Spinal cord (tissue), 10 donors: Measurements from ENCODE around the gene PI4K2A. TPM values are rescaled to one million over a fixed set of nuclear protein-coding genes. Genes with fewer than 3 reads are reported as not detected.
"Not testable (repeated sequence)": the region's sequence is repeated elsewhere in the genome, so short reads cannot be mapped to it uniquely, and the experiment has no call there.

ENCODE experiments used
- DNase-seq, 6 donors: peaks; one replicate each; pipeline versions ENCODE4 v3.0.0 to v3.0.0-alpha.2; 2013 to 2015; ENCODE audit warnings: low spot score in 6 of 6, low read depth in 4 of 6
- H3K27ac ChIP-seq: one replicate; pipeline ENCODE4 v1.5.1; 2013; ENCODE audit warnings: low read depth, low read length, control low read depth
- H3K27me3 ChIP-seq: one replicate; pipeline ENCODE4 v1.6.1; 2013; ENCODE audit warnings: low read length; ENCODE audit not compliant: control insufficient read depth, insufficient read depth
- H3K36me3 ChIP-seq: one replicate; pipeline ENCODE4 v1.6.1; 2013; ENCODE audit warnings: low read length; ENCODE audit not compliant: control insufficient read depth, insufficient read depth
- H3K4me1 ChIP-seq: one replicate; pipeline ENCODE4 v1.6.1; 2013; ENCODE audit warnings: low read length; ENCODE audit not compliant: control insufficient read depth, insufficient read depth
- H3K4me3 ChIP-seq: one replicate; pipeline ENCODE4 v1.5.1; 2013; ENCODE audit warnings: low read depth, low read length, control low read depth
- H3K9me3 ChIP-seq: one replicate; pipeline ENCODE4 v1.6.1; 2013; ENCODE audit warnings: low read length; ENCODE audit not compliant: control insufficient read depth, insufficient read depth
- WGBS: methylation state at CpG from one replicate; pipeline ENCODE4 v1.1.5; 2013; ENCODE audit warnings: missing lambda C conversion rate; ENCODE audit not compliant: insufficient coverage; 5-methylcytosine and 5-hydroxymethylcytosine counted together
- polyA plus RNA-seq, 2 donors: library from polyadenylated mRNA; unstranded; fragments of 120-200 nt; gene quantifications; one replicate each; pipeline ENCODE4 v1.2.1, GENCODE V29; 2013; ENCODE audit not compliant: insufficient read length in 2 of 2
- total RNA-seq, 2 donors: library from RNA; depleted of rRNA in 1 of 2; stranded (reverse); fragments of 120-200 nt in 1 of 2; fragments of >200 nt in 1 of 2; gene quantifications; one replicate each; pipeline versions ENCODE4 v1.2.3 to v1.2.4, GENCODE V29; 2013 to 2014
- donor health status: healthy.

Gene PI4K2A
- total and polyA plus RNA-seq, 4 donors, result 17.1 to 21.2 (median 19.0) TPM

DNA sequence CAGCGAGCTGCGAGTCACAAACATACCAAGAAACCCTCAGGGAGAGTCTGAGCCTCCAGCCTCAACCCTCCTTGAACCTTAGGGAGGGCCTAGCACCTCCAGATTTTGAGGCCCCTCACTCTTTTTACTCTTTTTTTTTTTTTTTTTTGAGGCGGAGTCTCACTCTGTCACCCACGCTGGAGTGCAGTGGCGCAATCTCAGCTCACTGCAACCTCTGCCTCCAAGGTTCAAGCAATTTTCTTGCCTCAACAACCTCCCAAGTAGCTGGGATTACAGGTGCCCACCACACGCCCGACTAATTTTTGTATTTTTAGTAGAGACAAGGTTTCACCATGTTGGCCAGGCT is 43.9 kb downstream of the PI4K2A start:
- not testable (repeated sequence) for H3K9me3 ChIP-seq, H3K27ac ChIP-seq, DNase-seq, H3K27me3 ChIP-seq, H3K36me3 ChIP-seq, H3K4me3 ChIP-seq
- peaks cover 35% of the 10 kb centered on the region for H3K4me1 ChIP-seq
- WGBS, result no CpG with 5 or more reads among the region's 7 CpGs

DNA sequence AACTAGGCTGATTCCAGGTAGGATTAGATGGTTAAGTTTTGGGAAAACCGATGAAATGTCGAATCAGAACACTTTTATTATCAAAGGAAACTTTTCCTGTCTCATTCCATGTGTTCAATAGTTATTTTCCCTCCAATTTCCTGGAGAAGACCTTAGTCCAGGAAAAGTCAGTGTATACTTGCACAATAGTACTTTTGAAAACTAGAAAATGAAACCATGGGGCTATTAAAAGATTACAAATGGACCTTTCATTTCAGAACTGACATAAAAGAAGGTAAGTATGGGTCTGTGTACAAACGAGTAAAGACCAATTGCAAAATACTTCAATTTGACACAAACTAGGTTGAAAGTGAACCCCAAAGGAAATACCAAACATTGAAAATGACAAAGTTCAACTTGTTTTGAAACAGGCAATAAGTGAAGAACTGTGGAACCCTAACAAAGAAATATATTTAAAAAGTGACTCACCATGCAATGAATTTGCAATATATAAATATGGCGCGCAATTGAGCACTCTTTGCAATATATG is 44.5 kb downstream of the PI4K2A start:
- WGBS, result no CpG with 5 or more reads among the region's 5 CpGs
- DNase-seq, result no peak
- Histone ChIP-seq H3K4me1 (peaks cover 35% of the 10 kb centered on the region), H3K36me3 (no peaks in the 10 kb centered on the region), H3K27me3 (no peaks in the 10 kb centered on the region), H3K9me3 (no peaks in the 10 kb centered on the region), H3K4me3 (peak overlapping the region; percentile 84), H3K27ac (peak overlapping the region; percentile 52)

DNA sequence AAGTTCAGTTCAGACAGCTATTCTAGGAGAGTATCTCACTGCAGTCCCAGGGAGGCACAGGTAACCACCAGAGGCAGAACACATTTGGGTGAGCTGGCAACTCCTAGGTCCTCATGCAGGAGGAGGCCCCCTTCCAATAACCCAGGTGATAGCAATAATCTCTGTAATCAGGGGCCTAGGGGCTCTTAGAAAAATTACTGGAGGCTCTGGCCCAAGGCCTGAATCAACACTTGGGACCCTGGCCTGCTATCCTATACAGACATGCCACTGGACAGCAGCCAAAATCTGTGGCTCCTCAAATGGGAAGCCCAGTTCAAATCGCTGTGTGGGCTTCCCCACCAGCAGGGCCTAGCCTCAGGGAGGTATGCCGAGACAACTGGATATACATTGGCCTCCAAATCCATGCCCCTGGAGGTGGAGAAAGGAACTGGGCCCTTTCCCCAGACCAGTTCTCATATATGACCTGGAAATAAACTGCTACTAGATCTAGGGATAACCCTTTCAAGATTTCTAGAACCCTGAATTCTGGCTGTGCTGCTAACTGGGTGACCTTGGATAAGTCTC is 45.0 kb downstream of the PI4K2A start:
- WGBS, result 50% methylated on average over 1 of the region's 2 CpGs
- H3K36me3 ChIP-seq, result no peaks in the 10 kb centered on the region
- no peaks in the 10 kb centered on the region for H3K27me3 ChIP-seq
- no peaks in the 10 kb centered on the region for H3K9me3 ChIP-seq
- H3K27ac ChIP-seq, result peak overlapping the region; percentile 52
- peaks cover 35% of the 10 kb centered on the region for H3K4me1 ChIP-seq
- no peak for DNase-seq
- H3K4me3 ChIP-seq, result peak overlapping the region; percentile 84

DNA sequence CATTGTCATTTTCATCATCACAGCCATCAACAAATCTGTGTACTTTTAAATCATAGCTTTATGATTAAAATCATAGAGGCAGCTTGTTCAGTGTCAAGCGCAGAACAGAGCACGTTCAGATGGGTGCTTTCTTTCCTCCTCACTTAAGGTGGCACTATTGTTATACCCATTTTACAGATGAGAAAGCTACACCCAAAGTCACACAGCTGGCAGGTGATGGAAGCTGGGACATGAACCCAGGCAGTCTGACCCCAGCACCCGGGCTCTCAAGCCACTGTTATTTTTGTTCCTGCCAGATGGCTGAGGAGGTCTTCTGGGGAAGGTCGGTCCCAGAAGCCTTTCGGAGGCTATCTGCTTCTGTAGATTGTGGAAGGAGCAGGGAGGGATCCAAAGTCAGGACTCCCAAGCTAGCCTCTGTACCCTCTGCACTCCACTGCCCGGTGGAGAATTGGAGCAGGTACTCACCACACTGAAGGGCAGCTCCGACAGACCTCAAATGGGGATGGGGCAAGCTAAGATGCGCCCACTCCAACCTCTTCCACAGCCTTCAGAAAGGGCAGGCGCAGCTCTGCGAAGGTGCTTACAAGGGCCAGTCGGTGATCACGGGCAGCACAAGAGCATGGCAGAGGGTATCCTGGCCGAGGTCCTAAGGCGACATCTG is 46.0 kb downstream of the PI4K2A start:
- no peaks in the 10 kb centered on the region for H3K9me3 ChIP-seq
- peak overlapping the region; percentile 84 for H3K4me3 ChIP-seq
- WGBS, result 15% methylated on average over 11 of the region's 14 CpGs
- H3K36me3 ChIP-seq, result no peaks in the 10 kb centered on the region
- peaks cover 35% of the 10 kb centered on the region for H3K4me1 ChIP-seq
- H3K27me3 ChIP-seq, result no peaks in the 10 kb centered on the region
- H3K27ac ChIP-seq, result peak overlapping the region; percentile 88
- DNase-seq, result no peak

DNA sequence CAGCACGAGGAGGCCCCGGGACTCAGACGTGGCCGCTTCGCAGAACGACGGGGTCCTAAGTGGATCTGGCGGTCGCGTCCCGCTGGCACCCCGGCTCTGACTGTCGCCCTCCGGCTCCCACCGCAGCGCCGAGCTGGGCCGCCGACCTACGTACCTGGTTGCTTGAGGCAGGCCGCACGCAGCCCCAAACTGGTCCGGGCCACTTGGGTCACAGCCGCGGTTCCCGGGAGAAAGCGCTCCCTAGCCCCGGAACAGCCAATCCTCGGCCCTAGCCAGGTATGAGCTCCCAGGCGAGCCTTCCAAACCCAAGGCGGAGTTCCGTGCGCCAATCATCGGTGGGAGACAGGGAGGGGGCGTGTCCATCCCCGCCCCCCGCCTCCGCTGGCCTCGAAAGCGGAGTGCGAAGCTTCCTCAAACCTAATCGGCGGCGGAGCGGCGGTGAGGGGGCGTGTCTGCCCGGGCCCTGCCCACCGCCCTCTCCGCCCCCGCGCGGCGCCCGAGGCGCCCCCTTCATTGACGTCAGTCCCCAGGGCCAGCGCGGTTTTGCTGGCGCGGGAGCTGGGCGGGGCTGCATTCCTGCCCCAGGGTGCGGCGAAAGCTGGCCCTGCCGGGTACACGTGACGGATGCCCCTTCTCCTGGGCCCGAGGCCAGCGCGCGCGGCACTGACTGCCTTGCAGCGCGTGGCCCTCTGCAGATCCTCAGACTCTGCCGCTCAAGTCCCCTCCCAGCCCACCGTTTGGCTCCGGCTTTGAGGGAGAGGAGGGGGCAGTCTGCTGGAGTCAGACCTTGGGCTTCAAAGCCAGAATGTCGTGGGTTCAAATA is 46.7 kb downstream of the PI4K2A start, which contains the start of gene AVPI1:
Gene AVPI1, minus strand, starts transcription at position 280 of the 823 bp plus-strand sequence. CDS start 7,336 bp downstream, outside the sequence.
- H3K4me1 ChIP-seq, result peaks cover 35% of the 10 kb centered on the region
- no peaks in the 10 kb centered on the region for H3K9me3 ChIP-seq
- H3K27me3 ChIP-seq, result no peaks in the 10 kb centered on the region
- WGBS, result under 1% methylated on average over 77 of the region's 78 CpGs
- H3K4me3 ChIP-seq, result peak within 1 kb of the TSS; percentile 84
- peak; percentile 83 to 98 (median 88) for DNase-seq
- peak within 1 kb of the TSS; percentile 88 for H3K27ac ChIP-seq
- H3K36me3 ChIP-seq, result no peaks in the 10 kb centered on the region

DNA sequence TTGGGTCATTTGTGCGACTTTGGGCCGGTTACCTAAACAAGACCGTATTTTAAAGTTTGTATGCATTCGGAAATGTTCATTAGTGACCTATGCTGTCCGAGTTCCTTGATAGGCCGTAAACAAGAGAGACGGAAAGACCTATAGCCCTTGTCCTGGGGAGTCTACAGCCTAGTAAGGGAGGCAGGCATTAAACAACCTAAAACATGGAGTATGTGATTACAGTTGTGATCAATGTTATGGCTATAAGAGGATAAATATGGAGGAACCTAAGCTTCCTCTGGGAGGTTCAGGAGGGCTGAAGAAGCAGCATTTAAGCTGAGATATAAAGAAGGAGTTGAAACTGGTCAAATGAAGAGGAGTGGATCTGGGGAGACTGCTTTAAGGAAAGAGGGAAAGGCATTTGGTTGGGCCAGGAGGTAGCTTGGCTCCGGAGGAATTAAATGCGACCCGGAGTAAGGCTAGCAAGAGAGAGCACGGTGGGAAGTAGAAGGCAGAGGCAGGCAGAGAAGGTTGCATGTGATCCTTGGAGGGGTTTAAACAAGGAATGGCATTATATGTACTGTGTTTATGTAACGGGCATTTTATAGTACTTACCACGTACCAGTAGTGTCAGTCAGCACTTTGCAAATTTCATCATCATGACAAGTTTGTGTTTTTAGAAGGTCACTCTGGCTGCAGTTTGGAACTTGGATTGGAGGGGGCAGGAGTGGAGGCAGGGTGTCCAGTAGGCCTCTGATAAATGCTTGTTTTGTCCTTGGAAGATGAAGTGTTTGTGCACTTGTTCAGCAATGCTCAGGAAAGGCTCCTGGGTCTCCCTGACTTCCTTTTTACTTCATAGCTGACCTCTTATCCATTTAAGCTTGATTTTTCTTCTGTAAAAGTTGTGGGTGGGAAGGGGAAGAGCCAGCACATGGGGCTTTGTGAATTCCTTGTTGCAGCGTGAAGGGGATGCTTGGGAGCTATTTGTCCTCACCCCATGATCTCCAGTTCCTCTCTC is 47.6 kb downstream of the PI4K2A start:
- no peaks in the 10 kb centered on the region for H3K9me3 ChIP-seq
- 36% methylated on average over 10 of the region's 14 CpGs for WGBS
- no peaks in the 10 kb centered on the region for H3K36me3 ChIP-seq
- H3K4me3 ChIP-seq, result peak overlapping the region; percentile 84
- no peaks in the 10 kb centered on the region for H3K27me3 ChIP-seq
- peak overlapping the region; percentile 74 for H3K27ac ChIP-seq
- DNase-seq, result no peak
- peaks cover 35% of the 10 kb centered on the region for H3K4me1 ChIP-seq

DNA sequence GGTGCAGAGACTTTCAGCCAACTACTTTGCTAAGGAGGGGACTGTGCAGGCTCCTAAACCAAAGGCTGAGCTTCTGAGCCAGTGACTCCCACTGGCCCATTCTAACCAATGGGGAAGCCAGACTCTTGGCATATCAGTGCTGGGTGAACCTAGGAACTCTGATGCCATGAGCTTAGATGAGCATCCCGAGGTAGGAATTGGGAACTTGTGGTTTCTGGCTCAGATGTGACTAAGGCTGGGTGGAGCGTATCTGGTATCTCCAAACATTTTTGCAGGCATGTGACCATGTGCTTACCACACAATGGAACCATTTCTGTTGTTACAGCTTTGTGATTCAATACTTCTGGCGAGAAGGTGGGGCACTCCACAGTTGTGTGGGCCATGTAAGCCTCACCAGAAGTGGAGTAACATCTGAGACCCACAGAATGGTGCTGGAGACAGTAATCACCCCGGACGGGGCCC is 49.1 kb downstream of the PI4K2A start:
- 98% methylated on average over 5 of the region's 5 CpGs for whole genome bisulfite sequencing
- H3K27me3 ChIP-seq, result no peaks in the 10 kb centered on the region
- H3K36me3 ChIP-seq, result no peaks in the 10 kb centered on the region
- peak overlapping the region; percentile 22 for H3K27ac ChIP-seq
- no peak for DNase-seq
- H3K9me3 ChIP-seq, result no peaks in the 10 kb centered on the region
- H3K4me3 ChIP-seq, result no peak overlapping the region
- peaks cover 29% of the 10 kb centered on the region for H3K4me1 ChIP-seq

DNA sequence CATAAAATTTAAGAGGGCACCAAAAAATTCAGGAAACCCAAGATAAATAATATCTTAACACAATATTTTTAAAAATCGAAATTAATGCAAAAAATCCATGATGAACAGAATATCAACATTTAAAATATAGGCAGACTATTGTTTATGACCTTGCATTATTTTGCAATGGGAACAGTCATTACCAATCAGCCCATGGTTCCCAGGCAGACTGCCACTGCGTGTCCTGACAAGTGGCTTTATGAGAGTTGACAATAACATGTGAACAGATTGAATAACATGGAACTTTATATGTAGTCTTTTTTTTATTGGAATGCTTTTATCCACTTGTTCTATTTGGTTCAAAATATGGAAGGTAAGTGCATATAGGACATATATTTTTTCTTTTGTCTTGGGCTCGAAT is 49.7 kb downstream of the PI4K2A start:
- H3K4me3 ChIP-seq, result no peak overlapping the region
- no peaks in the 10 kb centered on the region for H3K27me3 ChIP-seq
- no peak for DNase-seq
- H3K9me3 ChIP-seq, result no peaks in the 10 kb centered on the region
- peak overlapping the region; percentile 22 for H3K27ac ChIP-seq
- peaks cover 29% of the 10 kb centered on the region for H3K4me1 ChIP-seq
- no peaks in the 10 kb centered on the region for H3K36me3 ChIP-seq
- no CpG with 5 or more reads among the region's 3 CpGs for WGBS
